ENCODE measurements around the gene PTPRU. TPM values are rescaled to one million over a fixed set of nuclear protein-coding genes. Genes with fewer than 3 reads are reported as not detected.

Gene PTPRU
- total RNA-seq, 4 donors from 2014 or later = 5.6 to 9.7 (median 7.4) TPM

- intact Hi-C loops (cut with DNase I; ENCODE audit: low total_unique reads) = no loop called here
- Histone ChIP-seq H3K36me3 (no peaks in the 10 kb centered on the region), H3K9me3 (no peaks in the 10 kb centered on the region), H3K4me3 (no peak overlapping the region), H3K27me3 (no peaks in the 10 kb centered on the region), H3K4me1 (no peaks in the 10 kb centered on the region), H3K27ac (no peak overlapping the region)
- 61% methylated on average over 6 of the region's 8 CpGs; no CpG with 5 or more reads in 1 of the 2 donors for WGBS, 2 donors (ENCODE audit: low coverage in 1 of 2)
- no peak for TF ChIP-seq POLR2AphosphoS5 (IDR thresholded peaks at IDR 0.05)
- no peak for TF ChIP-seq CTCF (IDR thresholded peaks at IDR 0.05)
- no peak for TF ChIP-seq EP300 (IDR thresholded peaks at IDR 0.05; ENCODE audit: low read depth)
- no peak for TF ChIP-seq POLR2A (IDR thresholded peaks at IDR 0.05)
- DNase-seq = no peak
- in situ Hi-C loops (cut with MboI; ENCODE audit: low pct_ligation_motif_present in 1 of 4, low pct_unique_long_range_greater_than_20kb in 1 of 4, low sequenced_read_pairs in 3 of 4) = loop anchor here (10.0 to 25.0 kb wide), 5 partner anchors 838 to 1463 kb away; partner anchors contain the start of gene MATN1 (in 1 of the 4)
Measured at GRCh38 chr1:29249170-29249691, 12.9 kb downstream of the PTPRU start.

GRCh38 chr1:29249951-29250581 is 13.7 kb downstream of the PTPRU start:
- H3K9me3 ChIP-seq = no peaks in the 10 kb centered on the region
- no peak overlapping the region for H3K27ac ChIP-seq
- intact Hi-C loops (cut with DNase I; ENCODE audit: low total_unique reads) = no loop called here
- no peaks in the 10 kb centered on the region for H3K36me3 ChIP-seq
- no peaks in the 10 kb centered on the region for H3K27me3 ChIP-seq
- in situ Hi-C loops (cut with MboI; ENCODE audit: low pct_ligation_motif_present in 1 of 4, low pct_unique_long_range_greater_than_20kb in 1 of 4, low sequenced_read_pairs in 3 of 4) = loop anchor here (10.0 to 25.0 kb wide), 6 partner anchors 537 to 1462 kb away; partner anchors contain the start of gene MATN1 (in 1 of the 4)
- 95 to 100% methylated on average over 1 to 2 of the region's 2 CpGs for WGBS, 2 donors (ENCODE audit: low coverage in 1 of 2)
- H3K4me3 ChIP-seq = no peak overlapping the region
- TF ChIP-seq CTCF (IDR thresholded peaks at IDR 0.05) (no peak), POLR2AphosphoS5 (IDR thresholded peaks at IDR 0.05) (no peak), POLR2A (IDR thresholded peaks at IDR 0.05) (no peak), EP300 (IDR thresholded peaks at IDR 0.05; ENCODE audit: low read depth) (no peak)
- DNase-seq = no peak
- H3K4me1 ChIP-seq = no peaks in the 10 kb centered on the region

GRCh38 chr1:29251164-29252124 is 15.1 kb downstream of the PTPRU start:
- in situ Hi-C loops (cut with MboI; ENCODE audit: low pct_ligation_motif_present in 1 of 4, low pct_unique_long_range_greater_than_20kb in 1 of 4, low sequenced_read_pairs in 3 of 4) = loop anchor here in 2 of 4 donors (25.0 kb wide), 2 partner anchors 536 to 836 kb away; no protein-coding TSS in a partner anchor
- H3K4me1 ChIP-seq = no peaks in the 10 kb centered on the region

More at GRCh38 chr1:29251164-29252124, 15.1 kb downstream of the PTPRU start:
- Histone ChIP-seq H3K4me3 (no peak overlapping the region), H3K27me3 (no peaks in the 10 kb centered on the region), H3K27ac (no peak overlapping the region), H3K9me3 (no peaks in the 10 kb centered on the region), H3K36me3 (no peaks in the 10 kb centered on the region)
- intact Hi-C loops (cut with DNase I; ENCODE audit: low total_unique reads) = no loop called here
- TF ChIP-seq POLR2A (IDR thresholded peaks at IDR 0.05) (no peak), CTCF (IDR thresholded peaks at IDR 0.05) (no peak)
- DNase-seq = no peak
- 88 to 94% methylated on average over 3 to 8 of the region's 8 CpGs for WGBS, 2 donors (ENCODE audit: low coverage in 1 of 2)

All from transverse colon (tissue), 4 donors.